K562 (cell line): ENCODE results near the gene SCTR. TPM values are rescaled to one million over a fixed set of nuclear protein-coding genes. Genes with fewer than 3 reads are reported as not detected.

ENCODE experiments used
- BHLHE40 ChIP-seq: IDR thresholded peaks from 2 replicates; pipeline ENCODE4 v1.6.1; 2011; ENCODE audit warnings: low read length, improper control_type of control experiment
- BRF1 ChIP-seq: IDR thresholded peaks from 3 replicates; pipeline ENCODE4 v1.6.1; 2011; ENCODE audit warnings: borderline replicate concordance, mild to moderate bottlenecking; ENCODE audit not compliant: insufficient read length; ENCODE audit errors: extremely low read depth
- CBX3 ChIP-seq, 2 experiments: IDR thresholded peaks; 1 replicate in 1 of 2; 2 replicates in 1 of 2; pipeline ENCODE4 v1.6.1; 2012; ENCODE audit warnings: inconsistent platforms in 2 of 2, low read length in 2 of 2, borderline replicate concordance in 1 of 2, control low read depth in 1 of 2
- E2F8 ChIP-seq: fragments of 450-650 bp; IDR thresholded peaks from 2 replicates; pipeline ENCODE4 v1.7.1; 2018; ENCODE audit warnings: mild to moderate bottlenecking, low read depth; ENCODE audit not compliant: partially characterized antibody
- EHMT2 ChIP-seq: fragments of 450-650 bp; IDR thresholded peaks from 2 replicates; pipeline ENCODE4 v1.6.1; 2018; ENCODE audit warnings: antibody characterized with exemption
- HMBOX1 ChIP-seq: sonication (generic); IDR thresholded peaks from 2 replicates; pipeline ENCODE4 v1.6.1; 2016
- IRF2 ChIP-seq: sonication (generic); formaldehyde crosslinking; IDR thresholded peaks from 2 replicates; pipeline ENCODE4 v1.8.1; 2022; ENCODE audit warnings: mild to moderate bottlenecking, missing genetic modification reagents
- MEIS2 ChIP-seq: fragments of 450-650 bp; IDR thresholded peaks from 2 replicates; pipeline ENCODE4 v1.6.1; 2014; ENCODE audit warnings: mild to moderate bottlenecking; ENCODE audit not compliant: partially characterized antibody
- PRMT5 ChIP-seq: sonication (generic); formaldehyde crosslinking; IDR thresholded peaks from 2 replicates; pipeline ENCODE4 v1.5.0; 2020; ENCODE audit warnings: missing genetic modification reagents
- RFX7 ChIP-seq: fragments of 250-450 bp; sonication (Bioruptor Pico); IDR thresholded peaks from 2 replicates; pipeline ENCODE4 v1.5.1; 2021; ENCODE audit warnings: mild to moderate bottlenecking
- SMAD2 ChIP-seq: fragments of 150-350 bp; IDR thresholded peaks from 2 replicates; pipeline ENCODE4 v1.6.1; 2014; ENCODE audit warnings: low read depth, mild to moderate bottlenecking, low read length
- SMC3 ChIP-seq: conservative IDR thresholded peaks from 2 replicates; pipeline ENCODE4 v1.6.1; 2011; ENCODE audit warnings: low read depth, low read length, improper control_type of control experiment; ENCODE audit not compliant: insufficient read depth
- STAG1 ChIP-seq: sonication (generic); formaldehyde crosslinking; IDR thresholded peaks from 2 replicates; pipeline ENCODE4 v1.5.0; 2020; ENCODE audit warnings: missing genetic modification reagents, borderline replicate concordance
- TEAD2 ChIP-seq: fragments of 450-650 bp; IDR thresholded peaks from 2 replicates; pipeline ENCODE4 v1.6.1; 2016; ENCODE audit warnings: missing genetic modification characterization, control low read depth, missing compliant biosample characterization
- VEZF1 ChIP-seq: fragments of 200-800 bp; sonication (Bioruptor generic); IDR thresholded peaks from 2 replicates; pipeline ENCODE4 v1.6.1; 2017; ENCODE audit warnings: missing genetic modification characterization, missing compliant biosample characterization
- ZNF282 ChIP-seq: sonication (generic); formaldehyde crosslinking; IDR thresholded peaks from 2 replicates; pipeline ENCODE4 v1.8.1; 2023; ENCODE audit warnings: missing genetic modification reagents
- ZNF830 ChIP-seq: fragments of 250-450 bp; sonication (Bioruptor Pico); IDR thresholded peaks from 2 replicates; pipeline ENCODE4 v1.5.0; 2021; ENCODE audit warnings: mild to moderate bottlenecking
- polyA plus RNA-seq, 8 experiments: library from polyadenylated mRNA; depleted of rRNA in 4 of 8; stranded (reverse) in 5 of 8; unstranded in 3 of 8; fragments of >200 nt; fragmentation: Nextera tagmentation in 2 of 8; fragmentation: Illumina TruSeq in 1 of 8; extraction: Ambion mirVana in 2 of 8; extraction: Trizol in 1 of 8; gene quantifications; 2 replicates each; pipeline versions ENCODE4 v1.2.1 to v1.2.3, GENCODE V29; 2011 to 2014; ENCODE audit warnings: inconsistent platforms in 1 of 8, missing spikeins in 1 of 8
- total RNA-seq, 7 experiments: library from RNA; depleted of rRNA in 6 of 7; stranded (reverse); fragments of >200 nt in 6 of 7; fragmentation: Illumina TruSeq in 2 of 7; extraction: Trizol in 2 of 7; gene quantifications; 2 replicates each; pipeline versions ENCODE4 v1.2.1 to v1.2.3, GENCODE V29; 2011 to 2021; ENCODE audit warnings: low replicate concordance in 1 of 7
- TF ChIP-seq, protein P1 (sequence below), 3 experiments: IDR thresholded peaks in 2 of 3; conservative IDR thresholded peaks in 1 of 3; 2 replicates each; pipeline ENCODE4 v1.5.1; 2011 to 2012; ENCODE audit warnings: low read length in 3 of 3, mild to moderate bottlenecking in 3 of 3, control low read depth in 2 of 3, improper control_type of control experiment in 1 of 3, inconsistent platforms in 1 of 3, low read depth in 1 of 3, mixed read lengths in 1 of 3, moderate library complexity in 1 of 3; ENCODE audit not compliant: insufficient read depth in 2 of 3
- TF ChIP-seq, protein P2 (sequence below): sonication (generic); formaldehyde crosslinking; IDR thresholded peaks from 2 replicates; pipeline ENCODE4 v1.8.0; 2022; ENCODE audit warnings: missing genetic modification reagents, mild to moderate bottlenecking, borderline replicate concordance

SCTR gene
- total and polyA plus RNA-seq, 9 of the 15 experiments (the other 6 are each of a cell fraction or from before 2014, with no cell fraction given), result not detected

DNA sequence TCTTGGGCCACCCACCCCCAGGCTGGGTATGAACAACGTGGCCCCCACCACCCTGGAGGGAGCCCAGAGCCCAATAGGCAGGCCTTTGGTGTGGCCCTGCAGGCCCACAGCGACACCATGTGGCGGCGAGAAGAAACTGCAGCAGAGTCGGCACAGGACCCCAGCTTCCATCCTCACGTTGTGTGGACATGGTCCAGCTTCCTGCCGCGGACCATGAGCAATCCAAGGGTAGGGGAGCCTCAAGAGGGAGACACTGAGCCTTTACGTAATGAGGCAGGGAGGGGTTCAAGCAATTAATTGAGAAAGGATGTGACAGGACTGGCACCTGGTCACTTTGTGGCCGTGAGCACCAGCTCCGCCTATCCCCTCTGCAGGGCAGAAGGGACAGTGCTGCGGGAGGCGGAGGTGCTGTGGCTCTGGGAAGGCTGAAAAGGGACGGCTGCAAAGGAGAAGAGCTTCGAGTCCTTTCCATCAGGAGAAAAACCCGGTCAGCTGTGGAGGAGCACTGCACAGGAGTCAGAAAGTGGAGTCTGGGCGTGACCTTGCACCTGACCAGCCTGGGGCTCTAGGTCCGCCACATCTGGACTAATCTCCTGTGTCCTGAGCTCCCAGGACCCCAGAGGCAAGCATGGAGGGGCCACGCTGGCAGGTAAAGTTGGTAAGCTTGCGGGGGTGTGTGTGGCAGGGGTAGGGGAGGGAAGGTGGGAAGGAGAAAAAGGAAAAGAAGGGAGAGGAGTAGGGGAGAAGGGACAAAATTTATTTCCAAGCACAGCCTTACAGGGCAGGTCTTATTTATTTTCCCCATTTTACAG lies 47.8 kb downstream of the SCTR start (continued):
- TF ChIP-seq, protein P1, sequence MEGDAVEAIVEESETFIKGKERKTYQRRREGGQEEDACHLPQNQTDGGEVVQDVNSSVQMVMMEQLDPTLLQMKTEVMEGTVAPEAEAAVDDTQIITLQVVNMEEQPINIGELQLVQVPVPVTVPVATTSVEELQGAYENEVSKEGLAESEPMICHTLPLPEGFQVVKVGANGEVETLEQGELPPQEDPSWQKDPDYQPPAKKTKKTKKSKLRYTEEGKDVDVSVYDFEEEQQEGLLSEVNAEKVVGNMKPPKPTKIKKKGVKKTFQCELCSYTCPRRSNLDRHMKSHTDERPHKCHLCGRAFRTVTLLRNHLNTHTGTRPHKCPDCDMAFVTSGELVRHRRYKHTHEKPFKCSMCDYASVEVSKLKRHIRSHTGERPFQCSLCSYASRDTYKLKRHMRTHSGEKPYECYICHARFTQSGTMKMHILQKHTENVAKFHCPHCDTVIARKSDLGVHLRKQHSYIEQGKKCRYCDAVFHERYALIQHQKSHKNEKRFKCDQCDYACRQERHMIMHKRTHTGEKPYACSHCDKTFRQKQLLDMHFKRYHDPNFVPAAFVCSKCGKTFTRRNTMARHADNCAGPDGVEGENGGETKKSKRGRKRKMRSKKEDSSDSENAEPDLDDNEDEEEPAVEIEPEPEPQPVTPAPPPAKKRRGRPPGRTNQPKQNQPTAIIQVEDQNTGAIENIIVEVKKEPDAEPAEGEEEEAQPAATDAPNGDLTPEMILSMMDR (IDR thresholded peaks at IDR 0.05 in 2 of 3, conservative IDR thresholded peaks at IDR 0.05 in 1 of 3; ENCODE audit: insufficient read depth in 2 of 3, low read depth in 1 of 3, low read length in 3 of 3), result peak; percentile 90 to 94 (median 93)
- TF ChIP-seq MEIS2, result peak; percentile 3
- no peak for TF ChIP-seq IRF2 (CRISPR knock-in tag)
- peak; percentile 34; the same call in 1 of the 2 replicates for TF ChIP-seq BHLHE40
- TF ChIP-seq ZNF282, result no peak
- no peak for TF ChIP-seq HMBOX1
- no peak for TF ChIP-seq RFX7
- no peak for TF ChIP-seq ZNF830 (CRISPR knock-in tag)
- TF ChIP-seq SMC3, result peak; percentile 95
- no peak for TF ChIP-seq EHMT2
- TF ChIP-seq CBX3 (IDR thresholded peaks at IDR 0.05; ENCODE audit: borderline replicate concordance in 1 of 2, low read length in 2 of 2), result no peak
- peak; percentile 13; the same call in 1 of the 2 replicates for TF ChIP-seq VEZF1 (CRISPR knock-in tag)
- TF ChIP-seq PRMT5, result no peak
- TF ChIP-seq SMAD2, result no peak
- TF ChIP-seq E2F8, result no peak
- peak; percentile 63; the same call in 1 of the 2 replicates for TF ChIP-seq STAG1 (CRISPR knock-in tag)
- TF ChIP-seq TEAD2 (tag), result no peak
- TF ChIP-seq, protein P2, sequence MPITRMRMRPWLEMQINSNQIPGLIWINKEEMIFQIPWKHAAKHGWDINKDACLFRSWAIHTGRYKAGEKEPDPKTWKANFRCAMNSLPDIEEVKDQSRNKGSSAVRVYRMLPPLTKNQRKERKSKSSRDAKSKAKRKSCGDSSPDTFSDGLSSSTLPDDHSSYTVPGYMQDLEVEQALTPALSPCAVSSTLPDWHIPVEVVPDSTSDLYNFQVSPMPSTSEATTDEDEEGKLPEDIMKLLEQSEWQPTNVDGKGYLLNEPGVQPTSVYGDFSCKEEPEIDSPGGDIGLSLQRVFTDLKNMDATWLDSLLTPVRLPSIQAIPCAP (CRISPR knock-in tag), result no peak
- no peak for TF ChIP-seq BRF1
